Measurements from ENCODE around the gene CDH4.

DNA sequence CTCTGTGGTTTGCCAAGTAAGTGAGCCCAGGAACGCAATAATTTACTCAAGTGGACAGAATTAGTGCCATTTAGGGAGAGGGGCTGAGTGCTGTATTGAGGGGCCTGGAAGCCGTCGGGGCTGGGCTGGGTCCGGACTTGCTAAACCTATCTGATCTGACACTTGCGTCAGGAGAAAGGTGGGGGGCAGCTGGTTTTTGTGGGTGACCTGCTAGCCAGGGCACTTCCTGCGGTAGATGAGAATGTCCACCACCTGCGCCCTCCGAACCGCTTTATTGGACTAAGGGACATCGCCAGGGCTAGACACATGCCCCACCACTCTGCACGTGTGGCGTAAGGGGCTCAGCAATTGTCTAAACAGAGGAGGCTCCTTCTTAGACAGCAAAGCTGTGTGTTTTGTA is 139.1 kb downstream of the CDH4 start:
- TF ChIP-seq, protein P1, sequence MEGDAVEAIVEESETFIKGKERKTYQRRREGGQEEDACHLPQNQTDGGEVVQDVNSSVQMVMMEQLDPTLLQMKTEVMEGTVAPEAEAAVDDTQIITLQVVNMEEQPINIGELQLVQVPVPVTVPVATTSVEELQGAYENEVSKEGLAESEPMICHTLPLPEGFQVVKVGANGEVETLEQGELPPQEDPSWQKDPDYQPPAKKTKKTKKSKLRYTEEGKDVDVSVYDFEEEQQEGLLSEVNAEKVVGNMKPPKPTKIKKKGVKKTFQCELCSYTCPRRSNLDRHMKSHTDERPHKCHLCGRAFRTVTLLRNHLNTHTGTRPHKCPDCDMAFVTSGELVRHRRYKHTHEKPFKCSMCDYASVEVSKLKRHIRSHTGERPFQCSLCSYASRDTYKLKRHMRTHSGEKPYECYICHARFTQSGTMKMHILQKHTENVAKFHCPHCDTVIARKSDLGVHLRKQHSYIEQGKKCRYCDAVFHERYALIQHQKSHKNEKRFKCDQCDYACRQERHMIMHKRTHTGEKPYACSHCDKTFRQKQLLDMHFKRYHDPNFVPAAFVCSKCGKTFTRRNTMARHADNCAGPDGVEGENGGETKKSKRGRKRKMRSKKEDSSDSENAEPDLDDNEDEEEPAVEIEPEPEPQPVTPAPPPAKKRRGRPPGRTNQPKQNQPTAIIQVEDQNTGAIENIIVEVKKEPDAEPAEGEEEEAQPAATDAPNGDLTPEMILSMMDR (IDR thresholded peaks at IDR 0.05) = no peak
- TF ChIP-seq ZFX (IDR thresholded peaks at IDR 0.05; ENCODE audit: borderline replicate concordance) = no peak
